GM12875 (cell line): ENCODE measurements around the gene ARL8B.

Experiments
- H3K4me3 ChIP-seq: one replicate; pipeline ENCODE4 v1.5.1; 2011; ENCODE audit warnings: low read depth, low read length, control low read depth
- CTCF ChIP-seq: IDR thresholded peaks from 2 replicates; pipeline ENCODE4 v1.5.1; 2011; ENCODE audit warnings: low read depth, mild to moderate bottlenecking, control low read depth, inconsistent platforms, low read length, moderate library complexity, borderline replicate concordance; ENCODE audit not compliant: insufficient read depth

Gene ARL8B

GRCh38 chr3:5084224-5084623 is 37.9 kb upstream of the ARL8B start:
- no peak for TF ChIP-seq CTCF
- no peak overlapping the region for H3K4me3 ChIP-seq

GRCh38 chr3:5086708-5087107 is 35.4 kb upstream of the ARL8B start:
- TF ChIP-seq CTCF = no peak

GRCh38 chr3:5087209-5087608 is 34.9 kb upstream of the ARL8B start:
- TF ChIP-seq CTCF = no peak
- H3K4me3 ChIP-seq = no peak overlapping the region

More at GRCh38 chr3:5086708-5087107, 35.4 kb upstream of the ARL8B start:
- H3K4me3 ChIP-seq = no peak overlapping the region

GRCh38 chr3:5090197-5090596 is 31.9 kb upstream of the ARL8B start:
- H3K4me3 ChIP-seq = no peak overlapping the region
- TF ChIP-seq CTCF = no peak

GRCh38 chr3:5092018-5092417 is 30.1 kb upstream of the ARL8B start:
- TF ChIP-seq CTCF = no peak
- no peak overlapping the region for H3K4me3 ChIP-seq

- TF ChIP-seq CTCF = no peak
- no peak overlapping the region for H3K4me3 ChIP-seq
Measured at GRCh38 chr3:5093731-5094130, 28.4 kb upstream of the ARL8B start.

- no peak for TF ChIP-seq CTCF
- H3K4me3 ChIP-seq = no peak overlapping the region
Measured at GRCh38 chr3:5095886-5096285, 26.2 kb upstream of the ARL8B start.
